GM20431 (cell line): ENCODE results near the gene PALS2.

Source experiments
- in situ Hi-C: fragments of 300-500 bp; cut with MseI, MboI; formaldehyde crosslinking; loops from one replicate; pipeline ENCODE4 v1.15.0; 2020; ENCODE audit warnings: low sequenced_read_pairs; ENCODE audit not compliant: unreplicated experiment

PALS2 gene

DNA sequence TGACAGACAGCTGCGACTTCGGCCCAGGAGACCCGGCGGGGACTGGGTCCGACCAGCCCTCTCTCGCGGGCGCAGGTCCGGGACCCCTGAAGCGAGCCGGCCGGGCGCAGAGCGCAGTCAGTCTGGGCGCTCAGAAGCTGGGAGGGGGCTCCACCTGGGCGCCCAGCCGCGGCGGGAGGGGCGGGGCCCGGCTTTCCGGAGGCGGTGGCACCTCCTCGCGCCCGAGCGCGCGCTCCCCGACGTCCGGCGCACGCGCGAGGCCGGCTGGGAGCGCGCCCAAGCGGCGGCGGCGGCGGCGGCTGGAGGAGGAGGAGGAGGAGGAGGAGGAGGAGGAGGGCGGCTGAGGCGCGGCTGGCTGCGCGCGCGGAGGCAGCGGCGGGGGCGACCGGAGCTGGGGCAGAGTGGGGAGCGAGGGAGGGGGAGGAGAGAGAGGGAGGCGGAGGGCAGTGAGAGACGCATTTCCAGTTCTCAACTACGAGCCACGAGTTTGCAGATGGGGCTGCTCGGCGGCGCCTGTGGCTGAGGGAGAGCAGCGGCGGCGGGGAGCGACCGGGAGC lies at the start of gene PALS2:
Gene PALS2 (plus strand): TSS at position 456 of the 557 bp plus-strand sequence. CDS start 50,216 bp downstream, outside the sequence.
- in situ Hi-C loops = no loop called here

DNA sequence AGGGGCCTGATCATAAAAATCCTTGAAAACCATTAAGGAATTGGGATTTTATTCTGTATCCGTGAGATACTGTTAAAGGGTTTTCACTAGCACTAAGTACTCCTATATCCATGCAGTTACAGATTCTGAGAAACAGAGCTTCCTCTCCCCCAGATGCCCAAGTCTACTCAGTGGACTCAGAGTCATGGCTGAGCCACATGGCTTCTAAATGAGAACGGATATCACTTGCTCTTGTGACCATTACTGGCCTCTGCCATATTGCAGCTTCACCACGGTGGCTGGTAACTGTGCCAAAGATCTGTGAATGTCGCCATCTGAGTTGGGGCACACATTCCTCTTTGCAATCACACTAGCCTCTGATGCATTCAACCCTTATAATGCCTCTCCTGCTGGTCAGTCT lies 42.0 kb upstream of the PALS2 start:
- in situ Hi-C loops = no loop called here

DNA sequence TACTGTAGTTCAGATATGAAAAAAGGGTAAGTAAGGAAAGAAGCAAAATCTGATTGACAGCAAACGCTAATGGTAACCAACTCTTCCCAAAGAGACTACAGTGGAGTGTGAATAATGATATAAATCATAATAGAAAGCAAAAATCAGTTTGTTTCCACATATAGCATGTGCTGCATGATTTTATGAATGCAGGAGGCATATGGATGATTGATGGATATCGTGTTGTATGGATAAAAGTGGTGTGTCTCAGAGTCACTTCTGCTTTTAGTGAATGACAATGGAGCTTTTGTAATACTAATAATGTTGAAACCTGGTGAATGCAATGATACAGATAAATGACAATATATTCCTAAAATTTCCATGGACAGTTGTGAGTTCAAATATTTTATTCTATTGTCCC lies 36.6 kb upstream of the PALS2 start:
- in situ Hi-C loops = no loop called here

- in situ Hi-C loops = no loop called here
Observed at GRCh38 chr7:24540956-24541355, 32.3 kb upstream of the PALS2 start.

- in situ Hi-C loops = no loop called here
Observed at GRCh38 chr7:24545215-24545614, 28.0 kb upstream of the PALS2 start.

DNA sequence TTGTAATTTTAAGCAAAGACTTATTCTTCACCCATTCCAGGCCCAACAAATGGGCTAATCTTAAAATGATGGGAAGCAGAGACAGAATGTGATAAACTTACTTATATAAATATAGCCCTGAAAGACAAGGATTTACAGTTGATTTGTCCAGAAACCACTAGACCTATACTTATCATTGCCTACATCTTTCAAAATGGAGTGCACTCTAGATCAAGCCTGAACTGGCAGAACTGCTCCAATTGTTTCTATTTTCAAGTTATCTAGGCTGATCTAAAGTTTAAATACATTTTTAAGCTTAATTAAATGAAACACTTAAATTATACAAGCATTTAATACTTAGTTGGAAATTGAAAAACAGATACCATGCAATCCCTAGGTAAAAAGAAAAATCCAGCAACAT lies 24.9 kb upstream of the PALS2 start:
- in situ Hi-C loops = no loop called here

DNA sequence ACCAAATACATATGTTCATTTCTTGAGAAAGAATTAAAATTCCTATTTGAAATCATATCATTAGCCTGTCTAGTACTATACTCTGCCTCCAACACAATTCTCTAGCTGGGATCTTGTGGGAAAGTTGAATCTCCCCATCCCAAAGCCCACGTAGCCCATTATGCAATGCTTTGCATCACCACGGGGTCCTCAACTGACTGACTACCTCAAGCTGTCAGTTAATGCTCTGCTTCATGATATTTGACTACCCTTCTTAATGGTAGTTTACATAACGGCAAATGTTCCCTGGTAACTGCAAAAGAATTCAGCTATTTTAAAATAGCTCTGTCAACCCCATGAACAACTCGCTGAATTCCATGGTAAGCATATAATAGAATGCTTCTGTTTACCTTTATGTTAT lies 23.3 kb upstream of the PALS2 start:
- in situ Hi-C loops = no loop called here

DNA sequence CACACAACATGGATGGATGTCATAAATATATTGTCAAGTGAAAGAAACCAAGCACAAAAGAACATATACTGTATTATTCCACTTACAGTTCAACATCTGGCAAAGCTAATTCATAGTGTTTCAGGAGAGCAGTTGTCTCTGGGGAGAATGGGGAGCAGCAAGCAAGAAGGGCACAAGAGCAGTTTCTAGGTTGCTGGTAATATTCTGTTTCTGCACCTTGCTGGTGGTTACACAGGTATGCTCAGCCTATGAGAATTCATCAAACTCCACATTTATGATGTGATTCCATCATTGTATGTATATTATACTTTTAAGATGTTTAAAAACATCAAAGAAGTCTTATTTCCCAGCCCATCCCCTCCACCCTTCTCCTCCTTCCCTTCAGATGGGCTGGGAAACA lies 18.1 kb upstream of the PALS2 start:
- in situ Hi-C loops = no loop called here

GRCh38 chr7:24555719-24556118 lies 17.5 kb upstream of the PALS2 start:
- in situ Hi-C loops = no loop called here

GRCh38 chr7:24560772-24561171 lies 12.5 kb upstream of the PALS2 start:
- in situ Hi-C loops = no loop called here

- in situ Hi-C loops = no loop called here
Observed at GRCh38 chr7:24566274-24566673, 7.0 kb upstream of the PALS2 start.

DNA sequence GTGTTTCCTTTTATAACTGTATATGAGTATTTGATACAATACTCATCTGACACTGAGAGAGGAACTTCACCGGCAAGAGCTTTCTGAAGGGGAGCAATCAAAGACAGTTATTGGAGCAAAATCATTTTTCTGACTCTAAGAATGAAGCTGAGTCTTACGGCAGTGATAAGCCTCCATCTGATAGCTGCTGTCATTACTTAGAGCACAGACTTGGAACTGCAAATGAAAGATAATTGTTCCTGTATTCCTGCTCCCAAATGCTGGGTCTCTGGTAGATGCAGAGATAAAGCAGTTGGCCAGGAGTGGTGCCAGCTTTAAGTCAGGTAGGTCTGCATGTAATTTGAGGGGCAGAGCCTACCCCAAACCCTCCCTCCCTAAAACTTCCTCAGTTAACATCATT lies 2.3 kb upstream of the PALS2 start:
- in situ Hi-C loops = no loop called here

DNA sequence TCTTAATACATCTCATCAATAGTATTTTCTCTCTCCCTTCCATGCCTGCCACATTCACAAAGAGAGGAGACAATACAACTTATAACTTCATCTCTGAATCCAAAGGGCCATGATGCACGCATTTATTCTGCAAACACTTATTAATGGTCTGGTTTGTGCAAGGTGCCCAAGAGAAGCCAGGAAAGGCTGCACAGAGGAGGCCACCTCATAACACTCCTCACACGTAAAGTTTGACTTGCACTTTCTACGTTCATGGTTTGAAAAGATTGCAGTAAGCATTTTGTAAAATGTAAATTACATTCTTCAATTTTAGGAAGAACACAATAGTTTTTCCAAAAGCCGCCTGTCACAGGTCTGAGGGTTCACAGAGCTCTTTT lies 1.2 kb upstream of the PALS2 start:
- in situ Hi-C loops = no loop called here

DNA sequence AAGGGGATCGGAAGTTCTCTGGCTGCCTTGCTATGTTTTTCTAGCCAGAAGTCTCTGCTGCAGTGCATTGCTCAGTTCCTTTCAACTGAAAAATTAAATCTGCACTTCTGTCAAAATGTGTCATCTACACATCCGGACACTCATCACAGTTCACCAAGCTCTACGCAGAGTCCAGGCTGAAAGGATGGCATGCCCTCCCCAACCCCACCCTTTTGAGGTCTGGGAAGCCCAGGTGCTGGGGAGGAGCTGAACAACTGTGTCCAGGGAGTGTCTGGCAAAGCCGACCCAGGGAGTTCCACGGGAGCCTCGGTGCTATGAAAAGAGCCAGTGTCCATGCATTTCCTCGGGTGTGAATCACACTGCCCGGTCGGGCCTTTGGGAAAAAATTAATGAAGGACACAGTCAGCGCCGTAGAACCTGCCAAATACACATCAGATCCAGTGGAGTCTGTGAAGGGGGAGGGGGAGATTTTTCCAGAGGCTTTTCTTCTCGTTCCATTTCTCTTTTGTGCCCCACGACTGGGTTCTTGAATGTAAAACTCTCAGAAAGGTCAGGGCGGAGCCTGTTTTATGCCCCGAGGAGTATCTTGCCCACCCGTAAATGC lies 757 bp upstream of the PALS2 start:
- in situ Hi-C loops = no loop called here

DNA sequence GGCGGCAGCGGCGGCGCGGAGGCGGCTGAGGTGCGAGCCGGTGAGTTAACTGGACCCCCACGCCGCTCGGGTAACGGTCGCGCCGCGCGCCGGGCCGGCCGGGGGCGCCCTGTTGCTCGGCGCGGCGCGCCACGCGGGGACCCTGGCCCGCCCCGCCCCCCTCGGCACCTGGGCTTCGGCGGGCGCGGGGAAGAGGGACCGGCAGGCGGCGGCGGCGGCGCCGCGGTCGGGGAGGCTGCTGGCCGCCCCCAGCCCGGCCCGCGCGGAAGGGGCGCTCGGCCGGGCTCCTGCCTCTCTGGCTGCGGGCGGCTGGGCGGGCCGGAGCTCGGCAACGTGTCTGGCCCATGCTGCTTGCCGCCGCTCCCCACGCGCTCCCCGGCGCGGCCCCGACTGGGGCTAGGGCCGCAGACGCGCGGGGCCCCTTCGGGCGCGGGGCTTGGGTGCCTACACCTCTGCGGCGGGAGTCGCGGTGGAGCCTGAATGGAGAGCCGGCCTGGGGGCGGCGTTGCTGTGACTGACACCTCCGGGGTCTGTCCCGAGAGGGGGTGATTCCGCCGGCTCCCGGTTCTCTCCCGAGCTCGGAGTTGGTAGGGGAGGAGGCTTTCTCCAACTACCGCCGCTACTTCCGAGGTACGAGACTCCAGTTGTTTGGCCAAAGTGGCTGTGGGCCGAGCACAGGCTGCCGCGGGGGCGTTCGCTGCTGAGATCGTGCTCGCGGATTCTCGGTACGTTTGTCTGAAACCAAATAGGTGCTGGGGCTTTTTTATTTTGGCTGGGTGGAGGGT lies 494 bp downstream of the PALS2 start:
- in situ Hi-C loops = no loop called here

DNA sequence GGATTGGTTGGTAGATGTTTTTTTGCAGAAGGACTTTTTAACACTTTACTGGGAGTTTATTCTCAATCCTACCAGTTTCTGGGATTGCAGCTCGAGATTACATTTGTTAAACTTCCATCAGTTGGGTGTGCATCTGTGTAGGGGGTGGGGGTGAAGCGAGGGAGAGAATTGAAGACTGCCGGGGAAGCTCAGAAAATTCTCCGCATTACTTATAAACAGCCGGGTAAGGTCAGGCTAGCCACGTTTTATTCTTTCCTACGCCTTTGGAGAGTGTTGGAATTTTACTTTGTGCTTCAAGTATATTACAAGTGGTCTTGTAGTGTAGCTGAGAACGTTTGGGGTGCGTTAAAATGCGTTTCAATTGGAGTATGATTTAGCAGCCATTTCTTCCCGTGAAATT lies 1.1 kb downstream of the PALS2 start:
- in situ Hi-C loops = no loop called here

- in situ Hi-C loops = no loop called here
Observed at GRCh38 chr7:24574950-24575349, 1.7 kb downstream of the PALS2 start.

DNA sequence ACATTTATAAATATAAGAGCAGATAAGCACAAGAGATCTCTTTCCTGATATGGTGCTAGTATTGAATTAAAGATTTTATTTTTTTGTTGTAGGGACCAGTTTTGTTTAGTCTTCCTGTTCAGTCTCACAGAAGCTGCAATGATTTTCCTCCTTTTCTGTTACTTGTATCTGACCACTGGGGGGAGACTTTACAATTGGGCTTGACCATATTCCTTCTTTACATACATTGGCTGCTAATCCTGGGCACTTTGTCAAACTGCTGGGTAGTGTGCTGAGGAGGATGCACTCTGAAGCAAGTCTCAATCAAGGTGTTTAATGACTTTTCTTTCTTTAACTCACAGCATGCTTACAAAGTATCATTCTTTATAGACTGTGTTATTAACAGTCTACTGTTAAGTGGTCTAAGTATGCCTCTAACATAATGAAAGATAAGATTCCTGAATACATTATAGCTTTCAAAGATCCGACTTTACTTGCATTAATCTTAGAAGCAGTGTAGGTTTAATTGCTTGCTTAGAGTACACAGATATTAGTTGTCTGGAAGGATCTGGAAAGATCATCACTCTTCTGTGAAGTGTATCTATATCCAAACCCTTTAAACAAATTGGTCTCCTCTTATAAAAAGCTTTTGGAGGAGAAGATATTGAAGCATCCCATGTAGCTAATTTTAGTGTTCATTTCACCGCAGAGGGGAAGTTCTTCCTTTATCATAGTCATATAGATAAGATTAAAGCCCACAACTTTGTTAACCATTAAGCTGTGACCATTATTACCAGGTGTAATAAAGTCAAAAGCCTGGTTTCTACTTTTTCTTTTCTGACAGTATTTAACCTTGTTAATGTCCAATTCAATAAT lies 3.1 kb downstream of the PALS2 start:
- in situ Hi-C loops = no loop called here

DNA sequence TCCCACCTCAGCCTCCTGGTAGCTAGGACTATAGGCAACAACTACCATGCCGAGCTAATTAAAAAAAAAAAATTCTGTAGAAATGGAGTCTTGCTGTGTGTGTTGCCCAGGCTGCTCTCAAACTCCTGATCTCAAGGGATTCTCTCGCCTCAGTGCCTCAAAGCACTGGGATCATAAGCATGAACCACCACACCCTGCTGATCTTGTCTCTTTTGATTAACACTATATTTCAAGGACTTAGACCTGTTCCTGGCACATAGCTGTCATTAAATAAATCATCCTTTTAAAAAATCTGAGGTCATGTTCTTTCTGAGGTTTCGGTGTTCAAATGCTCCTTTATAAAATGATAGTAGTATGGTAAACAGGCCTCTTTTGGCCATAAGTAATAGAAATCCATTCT lies 4.8 kb downstream of the PALS2 start:
- in situ Hi-C loops = no loop called here

GRCh38 chr7:24580283-24580946 lies 7.2 kb downstream of the PALS2 start:
- in situ Hi-C loops = no loop called here
